ENCODE measurements around the gene PDE4D. TPM values are rescaled to one million over a fixed set of nuclear protein-coding genes. Genes with fewer than 3 reads are reported as not detected.

Gene PDE4D
- total and polyA plus RNA-seq, 2 of the 4 experiments (the other 2 are of a cell fraction): 1.4 to 7.9 TPM

DNA sequence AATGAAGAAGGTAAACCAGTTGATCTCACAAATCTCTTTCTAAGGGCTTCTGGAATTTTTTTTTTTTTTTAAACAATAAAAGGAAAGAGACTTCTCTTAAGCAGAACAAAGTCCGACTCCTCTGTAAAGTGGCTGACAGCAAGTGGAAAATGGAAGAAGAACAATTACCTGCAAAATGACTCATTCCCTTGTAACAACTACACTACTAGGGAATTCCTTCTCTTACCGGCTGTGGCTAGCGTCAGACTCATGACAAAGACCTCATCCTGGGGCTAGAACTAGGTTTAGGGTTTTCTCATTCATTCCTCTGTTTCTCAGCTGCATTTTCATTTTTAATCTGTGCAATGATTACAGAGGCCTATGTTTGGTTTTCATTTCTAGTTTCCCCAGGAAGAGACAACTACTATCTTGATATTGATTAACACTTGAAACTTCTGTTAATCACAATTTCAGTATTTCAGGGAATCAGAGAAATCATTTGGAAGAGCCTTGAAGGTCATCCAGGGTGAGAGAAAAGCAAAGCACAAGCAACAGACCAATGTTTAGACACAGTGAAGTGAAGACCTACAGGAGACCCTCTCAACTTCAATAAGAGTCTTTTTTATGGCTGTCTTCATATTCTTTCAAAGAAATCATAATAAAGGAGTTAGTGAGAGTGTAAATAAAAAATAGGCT lies 872.8 kb downstream of the PDE4D start:
- H4K91ac ChIP-seq (ENCODE audit: insufficient read depth, low read depth, low read length): no peak overlapping the region
- ATAC-seq (ENCODE audit: low read depth): no peak
- ChIA-PET POLR2A (ENCODE audit: unreplicated experiment) (no interaction called here), CTCF (interaction anchor here (1.1 kb wide), 1 partner anchor 154 kb away, joined by 4 read pairs; no protein-coding TSS in a partner anchor)
- no peak overlapping the region for H3K4me3 ChIP-seq (ENCODE audit: insufficient read depth, low read depth, low read length)
- no peak overlapping the region for H3K9ac ChIP-seq (ENCODE audit: low read depth, low read length)
- H2BK120ac ChIP-seq (ENCODE audit: low read depth, low read length): no peak overlapping the region
- no peaks in the 10 kb centered on the region; the same call in 1 of the 2 replicates for H3K9me1 ChIP-seq (ENCODE audit: insufficient read depth, low read length)
- no peaks in the 10 kb centered on the region for H3K27me3 ChIP-seq (ENCODE audit: control insufficient read depth, insufficient read depth, low read length)
- dilution Hi-C loops (cut with HindIII; ENCODE audit: low sequenced_read_pairs, unreplicated experiment): no loop called here
- H4K20me1 ChIP-seq (ENCODE audit: insufficient read depth, low read length): peaks cover 11% of the 10 kb centered on the region
- H2BK15ac ChIP-seq (ENCODE audit: low read depth, low read length): no peak overlapping the region
- no peak overlapping the region for H3K4ac ChIP-seq (ENCODE audit: low read depth, low read length)
- BruUV-seq (replicated peaks): no TSS peak
- no peak overlapping the region for H2AK9ac ChIP-seq (replicated peaks; ENCODE audit: low read depth, low read length, poor library complexity)
- H3K36me3 ChIP-seq (ENCODE audit: control insufficient read depth, insufficient read depth, low read length): peaks cover 18% of the 10 kb centered on the region
- peaks cover 4% of the 10 kb centered on the region; the same call in 1 of the 2 replicates for H3K4me1 ChIP-seq (ENCODE audit: control insufficient read depth, insufficient read depth, low read length)
- no peak overlapping the region for H4K8ac ChIP-seq (ENCODE audit: low read depth in 2 of 2, low read length in 2 of 2)
- no peaks in the 10 kb centered on the region for H3K9me3 ChIP-seq (ENCODE audit: control insufficient read depth, insufficient read depth, low read length)
- H2AK5ac ChIP-seq (ENCODE audit: low read depth, low read length): no peak overlapping the region
- no peak for TF ChIP-seq MAFK (IDR thresholded peaks at IDR 0.05; ENCODE audit: low read depth, low read length)
- TF ChIP-seq, protein P1, sequence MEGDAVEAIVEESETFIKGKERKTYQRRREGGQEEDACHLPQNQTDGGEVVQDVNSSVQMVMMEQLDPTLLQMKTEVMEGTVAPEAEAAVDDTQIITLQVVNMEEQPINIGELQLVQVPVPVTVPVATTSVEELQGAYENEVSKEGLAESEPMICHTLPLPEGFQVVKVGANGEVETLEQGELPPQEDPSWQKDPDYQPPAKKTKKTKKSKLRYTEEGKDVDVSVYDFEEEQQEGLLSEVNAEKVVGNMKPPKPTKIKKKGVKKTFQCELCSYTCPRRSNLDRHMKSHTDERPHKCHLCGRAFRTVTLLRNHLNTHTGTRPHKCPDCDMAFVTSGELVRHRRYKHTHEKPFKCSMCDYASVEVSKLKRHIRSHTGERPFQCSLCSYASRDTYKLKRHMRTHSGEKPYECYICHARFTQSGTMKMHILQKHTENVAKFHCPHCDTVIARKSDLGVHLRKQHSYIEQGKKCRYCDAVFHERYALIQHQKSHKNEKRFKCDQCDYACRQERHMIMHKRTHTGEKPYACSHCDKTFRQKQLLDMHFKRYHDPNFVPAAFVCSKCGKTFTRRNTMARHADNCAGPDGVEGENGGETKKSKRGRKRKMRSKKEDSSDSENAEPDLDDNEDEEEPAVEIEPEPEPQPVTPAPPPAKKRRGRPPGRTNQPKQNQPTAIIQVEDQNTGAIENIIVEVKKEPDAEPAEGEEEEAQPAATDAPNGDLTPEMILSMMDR (conservative IDR thresholded peaks at IDR 0.05; ENCODE audit: low read depth, low read length): no peak
- no peak for TF ChIP-seq CHD1 (IDR thresholded peaks at IDR 0.05; ENCODE audit: low read depth, low read length)
- H2BK5ac ChIP-seq (ENCODE audit: low read depth, low read length, poor library complexity, severe bottlenecking): no peak overlapping the region
- WGBS, 2 experiments (ENCODE audit: extremely low coverage in 2 of 2, insufficient read length in 1 of 2): no CpG with 5 or more reads among the region's 3 CpGs
- in situ Hi-C loops (cut with MboI; ENCODE audit: low sequenced_read_pairs): no loop called here
- no peak overlapping the region for H3K23ac ChIP-seq (ENCODE audit: low read depth, low read length)
- no peak overlapping the region for H3K4me2 ChIP-seq (ENCODE audit: low read depth, low read length)
- H2AFZ ChIP-seq (replicated peaks; ENCODE audit: low read length, poor library complexity): no peak overlapping the region
- H3K14ac ChIP-seq (replicated peaks; ENCODE audit: low read depth, low read length): no peak overlapping the region
- peaks cover 30 to 31% of the 10 kb centered on the region in 2 experiments for H3K79me1 ChIP-seq (ENCODE audit: low read depth in 1 of 2, low read length in 2 of 2)
- H4K5ac ChIP-seq (ENCODE audit: low read depth, low read length): no peak overlapping the region
- no peak overlapping the region for H3K27ac ChIP-seq (ENCODE audit: insufficient read depth, low read length)
- H3K56ac ChIP-seq (ENCODE audit: extremely low read depth, insufficient read depth, low read length): no peak overlapping the region
- DNase-seq: peak; percentile 35
- intact Hi-C loops (cut with micrococcal nuclease): no loop called here
- no peak overlapping the region for H2BK20ac ChIP-seq (ENCODE audit: low read depth, low read length)
- H3K18ac ChIP-seq (ENCODE audit: low read depth, low read length): no peak overlapping the region

All from IMR-90 (cell line).